NCI-H1694 (cell line): Measurements from ENCODE around the gene ANKRD62.
"Not testable (repeated sequence)": the region's sequence is repeated elsewhere in the genome, so short reads cannot be mapped to it uniquely, and the experiment has no call there.

Experiments
- DNase-seq: peaks from one replicate; lab custom pipeline; 2025; lab: John Stamatoyannopoulos, UW

Gene ANKRD62

GRCh38 chr18:12099160-12099559 is 5.5 kb downstream of the ANKRD62 start:
- no peak for DNase-seq

GRCh38 chr18:12101266-12101665 is 7.6 kb downstream of the ANKRD62 start:
- no peak for DNase-seq

- DNase-seq, result no peak
Observed at GRCh38 chr18:12102136-12102842, 8.6 kb downstream of the ANKRD62 start.

- DNase-seq, result no peak
Observed at GRCh38 chr18:12106471-12106870, 12.8 kb downstream of the ANKRD62 start.

GRCh38 chr18:12109836-12110235 is 16.2 kb downstream of the ANKRD62 start:
- no peak for DNase-seq

- no peak for DNase-seq
Observed at GRCh38 chr18:12113999-12114646, 20.5 kb downstream of the ANKRD62 start.

- no peak for DNase-seq
Observed at GRCh38 chr18:12119358-12119757, 25.7 kb downstream of the ANKRD62 start.

- DNase-seq, result no peak
Observed at GRCh38 chr18:12121175-12122042, 27.8 kb downstream of the ANKRD62 start.

GRCh38 chr18:12122043-12122389 is 28.4 kb downstream of the ANKRD62 start:
- DNase-seq, result not testable (repeated sequence)

GRCh38 chr18:12127647-12128046 is 34.0 kb downstream of the ANKRD62 start:
- DNase-seq, result not testable (repeated sequence)

- not testable (repeated sequence) for DNase-seq
Observed at GRCh38 chr18:12138831-12139230, 45.2 kb downstream of the ANKRD62 start.

GRCh38 chr18:12140866-12141265 is 47.2 kb downstream of the ANKRD62 start:
- not testable (repeated sequence) for DNase-seq

GRCh38 chr18:12141778-12142177 is 48.1 kb downstream of the ANKRD62 start:
- not testable (repeated sequence) for DNase-seq

GRCh38 chr18:12149431-12149830 is 55.8 kb downstream of the ANKRD62 start:
- not testable (repeated sequence) for DNase-seq

GRCh38 chr18:12154361-12154760 is 60.7 kb downstream of the ANKRD62 start:
- DNase-seq, result no peak

- no peak for DNase-seq
Observed at GRCh38 chr18:12155996-12156395, 62.4 kb downstream of the ANKRD62 start.

GRCh38 chr18:12159446-12159845 is 65.8 kb downstream of the ANKRD62 start:
- no peak for DNase-seq

GRCh38 chr18:12162786-12163185 is 69.1 kb downstream of the ANKRD62 start:
- no peak for DNase-seq

- no peak for DNase-seq
Observed at GRCh38 chr18:12165038-12165768, 71.6 kb downstream of the ANKRD62 start.
